ENCODE data around the gene SCYGR2.

DNA sequence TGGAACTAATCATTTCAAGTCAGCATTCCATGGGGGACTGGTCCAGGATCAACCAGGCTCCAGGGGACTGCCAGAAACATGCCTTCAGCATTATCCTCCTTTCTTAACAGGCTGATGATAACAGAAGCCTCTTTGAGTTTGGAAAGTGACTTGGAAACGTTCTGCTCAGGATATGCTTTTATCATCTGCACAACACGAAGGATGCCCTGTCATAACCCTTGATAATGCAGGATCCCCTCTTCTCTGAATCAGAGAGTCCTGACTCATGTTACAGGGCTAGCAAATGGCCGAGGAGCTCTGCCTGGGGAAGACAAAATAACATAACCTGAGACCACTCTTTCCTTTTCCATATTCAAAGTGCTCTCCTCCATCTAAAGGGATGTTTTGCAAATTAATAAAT, 9.2 kb downstream of the SCYGR2 start:
- TF ChIP-seq ZNF416 (CRISPR knock-in tag; IDR thresholded peaks at IDR 0.05): no peak
- TF ChIP-seq, protein P1, sequence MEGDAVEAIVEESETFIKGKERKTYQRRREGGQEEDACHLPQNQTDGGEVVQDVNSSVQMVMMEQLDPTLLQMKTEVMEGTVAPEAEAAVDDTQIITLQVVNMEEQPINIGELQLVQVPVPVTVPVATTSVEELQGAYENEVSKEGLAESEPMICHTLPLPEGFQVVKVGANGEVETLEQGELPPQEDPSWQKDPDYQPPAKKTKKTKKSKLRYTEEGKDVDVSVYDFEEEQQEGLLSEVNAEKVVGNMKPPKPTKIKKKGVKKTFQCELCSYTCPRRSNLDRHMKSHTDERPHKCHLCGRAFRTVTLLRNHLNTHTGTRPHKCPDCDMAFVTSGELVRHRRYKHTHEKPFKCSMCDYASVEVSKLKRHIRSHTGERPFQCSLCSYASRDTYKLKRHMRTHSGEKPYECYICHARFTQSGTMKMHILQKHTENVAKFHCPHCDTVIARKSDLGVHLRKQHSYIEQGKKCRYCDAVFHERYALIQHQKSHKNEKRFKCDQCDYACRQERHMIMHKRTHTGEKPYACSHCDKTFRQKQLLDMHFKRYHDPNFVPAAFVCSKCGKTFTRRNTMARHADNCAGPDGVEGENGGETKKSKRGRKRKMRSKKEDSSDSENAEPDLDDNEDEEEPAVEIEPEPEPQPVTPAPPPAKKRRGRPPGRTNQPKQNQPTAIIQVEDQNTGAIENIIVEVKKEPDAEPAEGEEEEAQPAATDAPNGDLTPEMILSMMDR (IDR thresholded peaks at IDR 0.05): no peak

Measured in WTC11 (cell line).